HG03039 (cell line): ENCODE measurements around the gene NRG3.

ENCODE experiments used
- ATAC-seq: cut with Tn5 transposase; IDR thresholded peaks from one replicate; pipeline ENCODE4 v1.9.1; 2021; ENCODE audit warnings: mild to moderate bottlenecking, moderate library complexity; ENCODE audit not compliant: unreplicated experiment

Gene NRG3

DNA sequence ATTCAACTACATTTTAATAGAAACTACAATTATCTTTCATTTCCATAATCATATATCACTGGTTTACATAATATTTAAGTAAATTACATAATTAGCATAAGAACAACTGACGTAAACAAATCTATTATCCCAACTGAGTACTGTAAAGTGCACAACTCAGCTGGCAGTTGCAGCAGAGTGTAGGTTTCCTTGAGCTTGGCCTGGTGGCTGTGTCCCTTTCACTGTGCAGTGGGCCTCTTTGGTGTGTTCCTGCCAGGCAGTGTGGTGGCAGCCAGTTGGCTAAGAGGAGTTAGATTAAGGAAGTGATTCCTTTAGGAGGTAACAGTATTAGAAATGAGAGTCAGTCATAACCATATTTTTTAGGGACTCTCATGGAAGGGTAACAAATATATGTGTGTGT lies 7.0 kb downstream of the NRG3 start:
- ATAC-seq = no peak

DNA sequence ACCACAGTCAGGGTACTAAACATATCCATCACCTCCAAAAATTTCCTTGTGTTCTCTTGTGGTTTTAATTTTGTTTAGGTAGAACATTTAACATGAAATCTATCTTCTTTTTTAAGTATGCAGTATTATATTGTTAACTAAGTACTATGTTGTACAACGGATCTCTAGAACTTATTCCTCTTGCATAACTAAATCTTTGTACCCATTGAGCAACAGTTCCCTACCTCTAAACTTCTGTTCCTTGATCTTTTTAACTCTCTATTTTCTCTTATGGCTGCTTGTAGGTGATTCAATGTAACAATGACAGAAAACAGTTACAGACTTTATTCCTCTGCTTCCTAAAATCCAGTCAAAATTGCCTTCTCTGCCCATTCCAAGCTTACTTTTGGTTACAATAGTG lies 9.9 kb downstream of the NRG3 start:
- ATAC-seq = no peak

DNA sequence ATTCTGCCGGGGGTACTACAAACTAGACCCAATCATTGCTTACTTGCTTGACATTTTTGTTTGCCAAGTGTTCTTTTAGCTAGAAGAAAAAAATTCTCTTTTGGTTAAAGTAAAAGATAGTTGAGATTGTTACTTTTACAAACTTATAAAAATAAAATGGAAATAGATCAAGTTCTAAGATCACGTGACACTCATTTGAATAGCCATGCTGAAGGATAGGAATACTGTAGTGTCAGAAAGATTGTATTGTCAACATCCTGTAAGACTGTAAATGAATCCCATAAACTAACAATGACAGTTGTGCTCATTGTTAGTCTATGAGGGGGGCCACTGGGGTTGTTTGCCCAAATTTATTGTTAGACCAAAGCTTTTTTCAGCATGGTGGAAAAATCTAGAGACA lies 10.5 kb downstream of the NRG3 start:
- no peak for ATAC-seq

DNA sequence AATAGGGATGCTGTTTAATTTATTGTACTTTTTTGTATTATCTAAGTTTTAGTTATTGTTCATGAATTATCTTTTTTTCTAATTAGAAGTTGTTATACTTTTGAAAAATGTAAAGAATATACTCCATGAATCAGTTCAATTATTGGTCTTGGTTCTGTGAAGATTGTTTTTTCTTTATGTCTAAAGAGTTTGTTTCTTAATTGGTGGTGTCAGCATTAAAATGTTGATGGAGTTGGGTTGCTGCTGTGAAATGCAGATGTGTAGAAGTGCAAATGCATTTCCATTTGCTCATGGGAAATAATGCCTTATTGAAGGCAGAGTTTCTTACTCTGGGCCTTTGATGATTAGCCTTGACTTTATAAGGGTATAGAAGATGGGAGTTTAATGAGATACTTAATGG lies 11.9 kb downstream of the NRG3 start:
- no peak for ATAC-seq

DNA sequence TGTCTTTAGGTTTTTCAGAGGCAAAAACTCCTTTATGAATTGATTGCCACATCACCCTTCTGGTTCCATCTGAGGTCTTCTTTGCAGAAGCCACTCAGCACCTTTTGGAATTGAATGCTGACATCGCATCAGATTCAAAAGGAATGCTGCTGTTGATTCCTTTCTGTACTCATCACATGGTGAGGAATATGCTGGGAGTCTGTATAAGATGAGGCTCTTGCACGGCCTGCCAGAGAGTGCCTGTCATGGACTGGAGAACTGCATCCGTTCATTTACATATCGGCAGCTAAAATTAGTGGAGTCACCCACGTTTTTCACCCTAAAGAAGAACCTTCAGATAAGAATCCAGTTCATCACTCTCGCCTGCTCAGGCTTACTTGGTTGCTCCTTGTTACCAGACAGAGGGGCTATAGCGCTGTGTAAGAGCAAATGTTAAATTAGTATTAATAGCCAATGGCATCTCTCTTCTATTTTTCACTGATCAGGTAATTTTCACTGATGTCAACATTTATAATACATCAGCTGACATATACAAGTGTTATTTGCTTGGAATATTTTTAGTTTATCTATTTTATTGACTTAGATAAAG lies 14.3 kb downstream of the NRG3 start:
- ATAC-seq = no peak

DNA sequence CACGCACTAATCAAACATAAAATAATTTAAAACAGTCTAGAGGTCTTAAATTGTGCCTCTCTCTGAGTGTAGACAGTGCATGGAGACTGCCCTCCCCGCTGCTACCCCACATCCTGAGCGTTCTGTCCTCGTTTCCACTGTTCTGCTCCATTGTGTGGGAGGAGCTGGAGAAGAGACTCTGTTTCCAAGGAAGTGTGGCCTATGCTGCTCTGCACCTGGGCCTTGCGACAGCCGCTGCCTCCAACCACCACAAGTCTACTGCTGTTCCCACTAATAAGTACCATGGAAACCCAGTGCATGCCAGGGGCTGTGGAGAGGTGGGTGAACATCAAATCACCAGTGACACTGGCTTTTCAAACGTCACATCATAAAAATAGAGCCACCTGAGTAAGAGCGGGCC lies 19.6 kb downstream of the NRG3 start:
- ATAC-seq = no peak

DNA sequence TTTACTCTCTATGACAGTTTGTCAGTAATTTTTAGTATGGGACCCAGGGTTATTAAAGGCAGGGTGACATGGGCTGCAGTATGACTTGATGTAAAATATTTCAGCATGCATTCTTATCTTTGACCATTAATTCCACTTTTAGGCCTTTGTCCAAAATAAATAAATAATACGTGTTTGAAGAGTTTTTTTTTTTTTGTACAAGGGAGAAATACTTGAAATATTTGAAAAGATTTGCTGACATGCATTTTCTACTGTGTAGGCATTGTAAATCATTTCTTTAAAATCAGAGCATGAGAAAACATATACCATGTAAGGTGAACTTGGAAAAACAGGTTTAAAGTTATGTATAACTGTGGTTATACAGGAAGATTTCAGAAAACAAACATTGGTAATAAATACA lies 23.5 kb downstream of the NRG3 start:
- no peak for ATAC-seq

DNA sequence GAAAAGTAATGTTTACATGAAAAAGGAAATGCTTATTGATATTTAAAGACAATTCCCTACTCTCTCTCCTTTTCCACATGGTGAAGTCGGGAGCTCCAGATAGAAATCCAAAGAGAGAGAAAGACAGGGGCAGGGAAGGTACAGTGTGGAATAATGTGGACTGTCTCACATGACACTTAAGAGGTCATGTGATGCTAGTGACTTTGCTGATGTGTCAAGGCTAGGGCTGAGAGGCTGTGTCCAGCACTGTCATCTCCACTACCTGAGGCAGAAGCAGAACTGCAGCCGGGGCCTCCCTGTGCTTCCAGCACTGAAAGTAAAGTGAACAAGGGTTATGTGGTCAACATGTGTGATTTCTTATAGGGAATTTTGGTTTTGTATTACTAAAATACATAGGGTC lies 26.0 kb downstream of the NRG3 start:
- no peak for ATAC-seq

DNA sequence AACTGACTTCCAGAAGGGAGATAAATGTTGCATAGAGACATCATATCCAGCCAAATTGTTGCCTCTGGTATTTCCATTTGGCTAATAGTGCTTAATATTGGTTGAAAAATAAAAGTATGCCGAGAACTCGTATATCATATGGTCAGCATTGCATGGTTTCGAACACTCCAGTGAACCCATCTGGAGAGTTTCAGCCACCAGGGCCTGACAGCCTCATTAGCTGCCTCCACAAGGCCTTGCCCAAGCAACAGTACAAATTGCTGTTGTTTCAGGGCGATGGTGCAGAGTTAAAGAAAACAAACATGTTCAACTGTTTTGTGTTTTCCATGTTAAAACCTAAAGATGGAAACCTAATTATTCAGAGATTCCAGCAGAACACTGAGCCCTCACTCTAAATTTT lies 28.5 kb downstream of the NRG3 start:
- no peak for ATAC-seq

DNA sequence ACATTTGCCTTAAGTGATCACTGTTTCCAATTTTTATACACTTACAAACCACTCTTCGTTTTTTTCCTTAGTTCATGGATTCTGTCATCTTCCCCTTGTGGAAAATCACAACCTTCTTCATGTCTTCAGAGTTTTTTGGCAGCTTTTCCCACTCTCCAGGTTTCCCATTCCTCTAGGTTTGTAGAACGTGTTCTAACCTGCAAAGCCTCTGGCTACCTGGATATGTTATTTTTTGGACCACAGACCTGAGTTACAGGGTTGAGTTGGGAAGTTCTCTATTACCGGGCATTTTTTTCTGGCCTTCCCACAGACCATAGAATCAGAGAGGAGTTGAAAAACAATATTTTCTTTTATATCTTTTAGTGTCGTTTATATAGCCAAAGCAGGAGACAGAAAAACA lies 30.2 kb downstream of the NRG3 start:
- ATAC-seq = no peak

DNA sequence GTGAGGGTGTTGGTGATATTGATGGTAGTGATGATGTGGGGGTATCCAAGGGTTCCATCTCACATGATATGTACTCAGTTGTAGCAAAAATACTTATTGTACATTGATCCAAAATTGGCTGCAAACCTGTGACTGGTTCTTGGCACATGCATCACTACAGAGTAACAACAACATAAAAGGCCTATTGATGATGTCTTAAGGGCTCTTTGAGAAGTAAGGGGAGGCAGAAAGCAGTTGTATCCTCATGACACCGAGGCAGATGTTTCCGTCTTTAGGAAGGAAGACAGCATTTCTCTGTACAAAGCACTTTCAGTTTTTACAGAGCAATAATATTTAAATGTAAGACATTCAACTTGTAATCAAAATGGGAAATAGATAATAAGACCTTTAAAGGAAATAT lies 34.5 kb downstream of the NRG3 start:
- no peak for ATAC-seq

DNA sequence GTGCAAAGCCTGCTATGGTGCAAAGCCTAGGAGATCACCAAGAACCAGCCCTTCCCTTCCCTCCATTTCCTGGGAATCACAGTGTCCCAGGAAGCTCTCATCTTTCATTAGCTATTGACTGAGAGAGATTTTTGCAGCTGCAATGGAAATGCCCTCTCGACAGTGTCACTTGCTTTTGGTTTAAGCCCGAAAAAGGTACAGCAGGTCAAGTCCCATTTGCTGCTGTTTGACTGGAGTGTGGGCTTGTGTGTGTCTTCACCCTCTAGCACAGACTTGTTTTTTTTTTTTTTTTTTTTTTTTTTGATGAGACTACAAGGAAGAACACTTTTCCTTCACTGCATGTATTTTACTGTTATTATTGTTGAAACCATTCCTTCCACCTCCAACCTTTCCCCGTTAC lies 36.3 kb downstream of the NRG3 start:
- ATAC-seq = no peak

DNA sequence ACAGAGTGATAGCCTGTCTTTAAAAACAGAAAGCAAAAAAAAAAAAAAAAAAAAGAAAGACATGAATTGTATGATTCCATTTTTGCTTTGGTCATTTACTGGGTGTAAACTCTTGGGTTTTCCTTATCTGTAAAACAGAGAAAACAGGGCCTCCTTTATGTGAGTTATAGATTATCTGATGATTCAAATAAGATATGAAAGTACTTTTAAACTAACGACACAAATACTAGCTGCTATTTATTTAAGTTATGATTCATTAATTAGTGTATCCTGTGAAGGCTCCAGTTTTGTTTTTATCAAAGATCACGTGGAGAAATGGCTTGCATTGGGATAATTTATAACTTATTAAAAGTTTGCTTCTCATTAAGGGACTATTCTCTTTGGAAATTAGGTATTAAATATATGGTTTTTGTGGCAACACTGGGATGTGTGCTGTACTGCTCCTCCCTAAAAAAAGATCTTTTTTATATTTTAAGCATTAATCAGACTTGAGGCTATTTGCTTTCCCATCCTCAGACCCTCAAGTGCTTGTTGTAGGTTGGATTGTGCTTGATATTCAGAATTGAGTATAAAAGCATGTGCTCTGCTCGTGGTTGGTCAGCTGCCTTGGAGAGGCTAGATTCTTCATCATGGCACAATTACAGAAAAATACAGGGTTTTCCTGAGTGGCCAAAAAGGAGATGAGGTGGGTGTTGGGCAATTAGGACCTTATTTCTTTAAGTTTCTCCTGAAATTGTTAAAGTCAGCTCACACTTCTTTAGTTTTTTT lies 39.9 kb downstream of the NRG3 start:
- ATAC-seq = no peak

DNA sequence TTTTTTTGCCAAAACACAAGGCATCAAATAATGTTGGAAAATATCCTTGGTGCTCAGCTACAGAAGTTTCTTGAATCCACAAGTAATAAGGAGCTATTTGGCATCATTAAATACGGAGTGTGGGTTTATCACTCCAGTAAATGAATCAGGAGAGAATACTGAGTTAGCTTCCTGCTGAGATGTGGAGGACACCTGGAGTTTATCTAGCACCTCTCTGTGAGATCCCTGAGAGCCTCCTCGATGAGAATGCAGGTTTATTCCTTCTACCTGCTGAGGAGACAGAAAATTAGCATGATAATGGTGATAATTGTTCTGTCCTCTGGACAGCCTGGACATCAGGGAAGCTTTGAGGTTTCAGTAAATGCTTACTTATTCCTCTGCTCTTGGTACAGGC lies 40.5 kb downstream of the NRG3 start:
- ATAC-seq = no peak

DNA sequence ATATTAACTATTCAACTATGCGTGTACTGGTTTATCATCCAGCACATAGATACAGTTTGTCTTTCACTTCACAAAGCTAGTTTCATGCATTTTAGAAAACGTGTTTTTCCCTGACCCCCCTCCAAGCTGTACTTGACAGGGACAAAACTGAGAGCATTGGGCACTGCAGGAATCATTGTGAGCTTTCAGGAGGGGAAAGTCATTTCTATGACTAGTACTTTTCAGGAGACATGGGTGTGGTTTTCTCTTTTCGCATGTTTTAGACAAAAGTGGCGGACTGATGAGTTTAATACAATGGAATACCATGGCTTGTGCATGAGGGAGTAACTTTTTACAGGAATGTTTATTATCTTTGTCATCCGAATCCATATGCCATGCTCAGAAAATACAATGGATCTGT lies 42.7 kb downstream of the NRG3 start:
- ATAC-seq = no peak

DNA sequence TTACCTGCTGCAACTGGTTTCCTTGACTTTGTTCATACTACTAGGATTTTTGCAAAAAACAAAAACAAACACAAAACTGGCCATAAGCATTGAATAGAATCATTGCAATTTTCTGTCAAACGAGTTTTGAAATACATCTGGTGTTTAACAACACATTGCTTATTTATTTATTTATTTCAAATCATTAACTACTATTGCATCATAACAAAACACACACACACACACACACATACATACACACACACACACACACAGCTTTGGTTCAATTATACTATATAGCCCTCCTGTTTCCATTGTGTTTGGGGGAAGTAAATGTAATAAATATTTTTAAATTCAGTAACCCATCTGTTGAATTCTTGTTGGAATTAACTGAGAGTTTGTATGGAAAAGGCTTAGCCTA lies 43.8 kb downstream of the NRG3 start:
- ATAC-seq = no peak

DNA sequence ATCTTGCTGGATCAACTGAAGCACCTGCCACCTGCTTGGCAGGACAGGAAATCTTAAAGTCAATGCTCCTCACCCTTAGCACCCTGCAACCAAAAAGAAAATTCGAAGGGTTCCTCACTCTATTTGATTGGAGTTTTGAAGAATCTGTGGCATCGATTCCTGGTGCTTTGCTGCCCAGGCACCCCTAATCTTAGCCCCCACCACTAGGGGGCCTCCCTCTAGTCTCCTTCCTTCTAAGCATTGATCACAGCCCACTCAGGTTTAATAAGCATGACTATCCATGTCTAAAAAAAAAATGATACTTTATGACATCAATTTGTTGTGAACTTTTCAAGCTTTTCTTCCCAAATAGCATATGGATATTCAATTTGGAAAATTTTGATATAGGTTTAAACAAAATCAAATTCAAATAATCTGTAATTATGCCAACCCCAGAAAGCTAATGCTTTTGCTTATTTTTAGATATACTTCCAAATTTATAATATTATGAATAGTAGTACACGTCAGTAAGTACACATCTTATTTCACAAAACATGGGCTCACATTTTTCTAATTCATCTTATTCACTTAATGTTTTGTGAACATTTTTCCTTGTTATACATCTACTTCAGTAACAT lies 45.3 kb downstream of the NRG3 start:
- no peak for ATAC-seq

DNA sequence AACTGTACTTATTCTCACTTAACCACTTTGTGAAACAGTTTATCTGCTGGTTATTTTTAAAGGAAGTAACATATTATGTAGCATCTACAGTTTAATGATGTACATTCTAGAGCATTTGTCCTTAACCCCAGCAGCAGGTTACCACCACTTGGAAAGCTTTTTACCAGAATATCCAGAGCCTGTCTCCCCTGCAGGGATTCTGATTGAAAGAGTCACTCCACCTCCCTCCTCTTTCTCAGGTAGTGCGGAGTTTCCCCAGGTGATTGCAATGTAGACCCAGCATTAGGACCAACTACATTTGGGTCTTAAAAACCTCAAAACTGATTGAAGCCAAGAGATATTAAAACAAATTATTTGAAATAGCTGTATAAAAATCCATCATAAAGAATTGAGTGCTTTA lies 53.1 kb downstream of the NRG3 start:
- no peak for ATAC-seq

DNA sequence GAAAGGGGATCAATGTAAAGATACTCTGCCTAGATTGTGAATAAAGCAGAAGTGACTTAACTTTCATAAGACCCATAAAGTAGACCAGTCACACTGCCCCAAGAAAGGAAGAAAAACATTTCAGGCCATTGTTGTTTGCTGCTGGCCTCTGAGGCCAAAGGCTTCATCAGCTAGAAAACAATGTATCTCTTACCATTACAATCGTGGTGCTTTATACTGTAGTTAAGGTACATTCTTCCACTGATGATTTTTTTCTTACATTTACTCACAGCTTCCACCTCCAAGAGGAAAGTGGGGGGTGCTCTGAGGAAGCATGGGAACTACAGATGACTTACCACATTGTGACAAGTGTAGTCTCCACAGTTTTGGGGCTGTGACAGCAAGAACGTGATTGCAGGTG lies 68.6 kb downstream of the NRG3 start:
- no peak for ATAC-seq

DNA sequence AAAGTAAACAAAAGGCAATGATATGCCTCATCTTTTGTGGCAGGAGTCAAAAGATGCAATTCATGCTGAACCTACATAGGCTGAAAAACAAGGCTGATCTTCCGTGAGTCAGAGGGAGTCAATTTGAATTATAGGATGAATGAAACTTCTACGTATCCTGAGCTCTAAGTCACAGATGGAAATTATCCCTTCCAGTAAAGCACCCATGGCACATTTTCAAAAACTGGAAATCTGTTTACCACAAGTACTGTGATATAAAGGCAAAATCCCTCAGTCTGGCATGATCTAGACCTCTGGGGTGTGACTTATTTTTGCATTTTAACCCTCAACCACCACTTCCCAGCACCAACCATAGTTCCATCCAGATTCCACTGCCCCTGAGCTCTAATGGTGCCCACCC lies 69.6 kb downstream of the NRG3 start:
- no peak for ATAC-seq

DNA sequence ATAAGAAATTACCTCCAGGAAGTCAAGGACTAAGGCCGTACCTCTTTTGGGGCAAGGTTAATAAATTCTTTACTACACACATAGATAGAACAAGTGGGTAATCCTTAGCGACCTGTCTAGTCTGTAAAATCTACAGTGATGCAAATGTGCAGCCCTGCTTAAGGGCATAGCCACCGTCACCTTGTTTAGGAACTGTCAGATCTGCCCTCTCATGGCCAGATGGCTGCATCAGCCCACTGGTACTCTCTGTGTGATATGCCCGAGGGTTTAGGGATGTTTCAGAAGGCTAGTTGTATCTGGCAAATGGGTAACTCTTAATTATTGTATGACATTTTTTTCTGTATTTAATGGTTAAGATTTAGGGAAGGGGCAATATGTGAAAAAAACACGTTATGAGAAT lies 74.3 kb downstream of the NRG3 start:
- ATAC-seq = no peak

DNA sequence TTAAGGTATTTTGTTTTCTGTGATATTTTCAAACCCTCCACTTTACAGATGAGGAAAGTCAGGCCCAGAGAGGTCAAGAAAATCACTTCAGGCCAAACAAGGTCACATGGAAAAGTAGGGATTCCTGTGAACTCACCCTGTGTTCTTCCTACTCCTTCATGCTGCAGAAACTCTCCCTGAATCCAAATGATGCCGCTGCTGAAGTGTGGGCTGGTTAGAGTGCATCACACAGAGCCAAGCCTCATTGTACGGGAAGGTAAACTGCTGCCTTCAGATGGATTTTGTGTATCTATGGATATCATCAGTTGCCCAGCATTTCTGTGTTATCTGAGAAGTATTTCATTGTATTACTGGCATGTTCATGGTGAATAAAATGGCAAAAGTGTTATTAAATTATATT lies 75.4 kb downstream of the NRG3 start:
- ATAC-seq = no peak

DNA sequence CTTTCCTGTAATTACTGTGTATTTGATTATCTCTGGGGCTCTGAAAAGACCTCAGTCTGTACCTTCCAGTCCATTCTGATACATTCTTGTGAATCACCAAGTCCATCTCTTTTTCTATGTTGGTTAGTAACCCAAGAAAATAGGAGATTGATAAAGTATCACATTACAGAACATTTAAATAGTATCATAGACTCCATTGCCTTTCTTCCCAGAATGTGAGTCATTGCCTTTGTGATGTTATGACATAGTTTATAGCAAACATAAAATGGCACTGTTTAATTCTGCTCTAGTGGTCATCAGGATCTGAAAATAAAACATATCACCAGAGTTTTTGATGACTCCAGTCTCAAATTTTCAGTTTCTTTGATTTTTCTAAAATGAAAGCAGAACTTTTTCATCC lies 78.4 kb downstream of the NRG3 start:
- ATAC-seq = no peak
